ENCODE results near the gene DUS4L.
"Not testable (repeated sequence)": the region's sequence is repeated elsewhere in the genome, so short reads cannot be mapped to it uniquely, and the experiment has no call there.

The DUS4L gene, protein sequence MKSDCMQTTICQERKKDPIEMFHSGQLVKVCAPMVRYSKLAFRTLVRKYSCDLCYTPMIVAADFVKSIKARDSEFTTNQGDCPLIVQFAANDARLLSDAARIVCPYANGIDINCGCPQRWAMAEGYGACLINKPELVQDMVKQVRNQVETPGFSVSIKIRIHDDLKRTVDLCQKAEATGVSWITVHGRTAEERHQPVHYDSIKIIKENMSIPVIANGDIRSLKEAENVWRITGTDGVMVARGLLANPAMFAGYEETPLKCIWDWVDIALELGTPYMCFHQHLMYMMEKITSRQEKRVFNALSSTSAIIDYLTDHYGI

DNA sequence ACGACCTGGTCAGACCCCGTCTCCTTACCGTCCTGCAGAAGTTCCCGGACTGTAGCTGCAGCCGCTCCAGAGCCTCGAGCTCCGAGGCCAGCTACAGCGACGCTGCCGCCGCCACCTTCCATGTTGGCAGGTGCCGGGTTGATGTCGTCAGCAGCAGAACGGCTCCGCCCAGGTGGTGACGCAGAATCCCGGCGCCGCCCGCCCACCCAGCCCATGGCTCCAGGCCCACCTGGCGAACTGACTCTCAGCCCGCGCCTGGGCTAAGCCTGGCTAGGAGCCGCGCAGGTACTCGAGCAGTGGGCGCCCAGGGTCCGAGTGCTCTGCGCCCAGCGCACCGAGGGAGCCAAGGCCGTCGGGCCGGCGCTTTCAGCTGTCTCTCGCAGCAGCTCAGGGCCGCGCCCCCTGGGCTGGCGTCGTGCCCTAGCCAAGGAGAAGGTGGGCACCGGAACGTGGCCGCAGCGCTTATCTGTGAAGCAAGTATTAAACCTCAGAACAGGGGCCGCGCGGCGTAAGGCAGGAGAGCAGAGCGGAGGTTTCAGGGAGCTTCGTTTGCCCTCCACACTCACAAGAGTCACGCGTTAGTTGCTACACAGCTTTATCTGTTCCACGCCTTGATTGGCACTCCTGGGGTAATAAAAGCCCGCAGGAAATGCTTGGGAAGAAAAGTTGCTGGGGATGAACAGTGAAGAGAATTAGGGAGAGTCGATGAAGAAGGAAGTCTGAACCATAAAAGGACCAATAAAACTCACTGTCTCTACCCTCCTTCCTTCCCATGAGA is at the start of gene DUS4L, which contains the start of gene COG5:
DUS4L (plus strand) TSS at position 197 of the 778 bp plus-strand sequence. CDS start 3,100 bp downstream, outside the sequence.
COG5 (minus strand) TSS at position 146 of the 778 bp plus-strand sequence; CDS start at position 122, 24 bp downstream.
- DNase-seq = peak; percentile 64 to 81

GRCh38 chr7:107526672-107527071 is 37.1 kb upstream of the DUS4L start:
- DNase-seq = no peak

- no peak for DNase-seq
These were observed 36.6 kb upstream of the DUS4L start for GRCh38 chr7:107527196-107527595.

DNA sequence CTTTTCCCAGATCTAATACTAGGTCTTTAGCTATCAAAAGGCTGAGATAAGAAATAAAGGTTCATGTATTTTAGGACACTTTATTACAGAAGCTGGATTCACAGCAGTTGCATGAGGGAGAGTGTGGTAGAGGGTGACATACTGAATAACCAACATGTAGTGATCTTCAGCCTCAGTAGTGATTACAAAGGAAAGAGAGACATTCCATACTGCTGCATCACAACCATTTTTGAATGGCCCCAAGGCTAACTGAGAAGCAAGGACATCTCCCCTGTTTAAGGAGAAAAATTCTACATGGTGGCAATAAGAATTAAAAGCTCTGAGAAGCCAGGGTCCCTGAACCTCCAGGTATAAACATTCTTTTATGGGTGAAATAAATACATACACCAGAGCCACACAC is 35.3 kb upstream of the DUS4L start:
- no peak for DNase-seq

DNA sequence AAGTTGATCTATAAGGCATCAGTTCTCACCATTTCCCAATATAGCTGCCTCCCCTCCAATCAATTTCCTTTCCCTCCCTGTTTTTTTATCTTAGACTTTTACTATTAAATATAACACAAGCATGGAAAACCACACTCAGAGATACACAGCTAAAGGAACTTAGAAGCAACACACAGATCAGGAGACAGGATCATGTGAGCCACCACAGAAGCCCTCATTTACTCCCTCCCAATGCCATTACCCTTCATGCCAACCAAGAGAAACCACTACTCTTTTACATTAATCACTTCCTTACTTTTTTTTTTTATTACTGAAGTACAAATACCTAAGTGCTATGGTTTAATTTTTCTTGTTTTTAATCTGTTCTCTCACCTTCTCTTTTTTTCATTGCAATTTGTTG is 33.0 kb upstream of the DUS4L start:
- DNase-seq = no peak

DNA sequence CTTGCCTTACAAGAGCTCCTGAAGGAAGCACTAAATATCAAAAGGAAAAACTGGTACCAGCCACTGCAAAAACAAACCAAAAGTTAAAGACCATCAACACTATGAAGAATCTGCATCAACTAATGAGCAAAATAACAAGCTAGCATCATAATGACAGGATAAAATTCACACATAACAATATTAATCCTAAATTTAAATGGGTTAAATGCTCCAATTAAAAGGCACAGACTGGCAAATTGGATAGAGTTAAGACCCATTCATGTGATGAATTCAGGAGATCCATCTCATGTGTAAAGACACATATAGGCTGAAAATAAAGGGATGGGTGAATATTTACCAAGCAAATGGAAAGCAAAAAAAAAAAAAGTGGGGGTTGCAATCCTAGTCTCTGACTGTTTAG is 29.6 kb upstream of the DUS4L start:
- no peak for DNase-seq

DNA sequence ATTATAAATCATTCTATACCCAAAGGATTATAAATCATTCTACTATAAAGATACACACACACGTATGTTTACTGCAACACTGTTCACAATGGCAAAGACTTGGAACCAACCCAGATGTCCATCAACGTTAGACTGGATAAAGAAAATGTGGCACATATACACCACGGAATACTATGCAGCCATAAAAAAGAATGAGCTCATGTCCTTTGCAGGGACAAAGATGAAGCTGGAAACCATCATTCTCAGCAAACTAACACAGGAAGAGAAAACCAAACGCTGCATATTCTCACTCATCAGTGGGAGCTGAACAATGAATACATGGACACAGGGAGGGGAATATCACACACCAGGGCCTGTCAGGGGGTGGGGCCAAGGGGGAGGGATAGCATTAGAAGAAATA is 26.5 kb upstream of the DUS4L start:
- DNase-seq = not testable (repeated sequence)

GRCh38 chr7:107538001-107538400 is 25.8 kb upstream of the DUS4L start:
- DNase-seq = peak in 1 of 2 experiments; percentile 49

DNA sequence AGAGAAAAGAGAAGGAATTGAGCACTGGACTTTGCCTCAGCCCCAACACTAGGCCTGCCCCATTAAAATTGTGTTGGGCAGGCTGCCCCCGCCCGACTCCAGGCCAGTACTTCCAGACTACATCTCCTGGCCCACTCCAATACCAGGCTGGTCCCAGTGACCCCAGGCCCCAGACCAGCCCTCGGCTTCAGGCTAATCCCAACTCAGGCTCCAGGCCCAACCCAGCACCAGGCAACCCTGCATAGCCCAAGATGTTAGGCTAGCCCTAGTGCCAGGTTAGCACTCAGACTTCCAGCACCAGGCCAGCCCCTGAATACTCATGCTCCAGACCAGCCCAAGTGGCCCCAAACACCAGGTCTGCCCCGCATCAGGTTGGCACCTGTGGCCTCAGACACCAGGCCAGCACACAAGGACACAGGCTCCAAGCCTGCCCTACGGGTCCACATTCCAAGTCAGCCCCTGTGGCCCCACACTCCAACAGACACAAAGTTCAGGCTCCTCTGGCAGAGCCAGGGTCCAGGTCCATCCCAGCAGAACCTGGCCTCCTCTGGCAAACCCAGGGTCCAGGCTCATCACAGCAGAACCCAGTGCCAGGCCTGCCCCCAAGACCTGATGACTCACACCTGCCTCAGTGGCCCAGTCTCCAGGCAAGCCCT is 20.3 kb upstream of the DUS4L start:
- DNase-seq = no peak

DNA sequence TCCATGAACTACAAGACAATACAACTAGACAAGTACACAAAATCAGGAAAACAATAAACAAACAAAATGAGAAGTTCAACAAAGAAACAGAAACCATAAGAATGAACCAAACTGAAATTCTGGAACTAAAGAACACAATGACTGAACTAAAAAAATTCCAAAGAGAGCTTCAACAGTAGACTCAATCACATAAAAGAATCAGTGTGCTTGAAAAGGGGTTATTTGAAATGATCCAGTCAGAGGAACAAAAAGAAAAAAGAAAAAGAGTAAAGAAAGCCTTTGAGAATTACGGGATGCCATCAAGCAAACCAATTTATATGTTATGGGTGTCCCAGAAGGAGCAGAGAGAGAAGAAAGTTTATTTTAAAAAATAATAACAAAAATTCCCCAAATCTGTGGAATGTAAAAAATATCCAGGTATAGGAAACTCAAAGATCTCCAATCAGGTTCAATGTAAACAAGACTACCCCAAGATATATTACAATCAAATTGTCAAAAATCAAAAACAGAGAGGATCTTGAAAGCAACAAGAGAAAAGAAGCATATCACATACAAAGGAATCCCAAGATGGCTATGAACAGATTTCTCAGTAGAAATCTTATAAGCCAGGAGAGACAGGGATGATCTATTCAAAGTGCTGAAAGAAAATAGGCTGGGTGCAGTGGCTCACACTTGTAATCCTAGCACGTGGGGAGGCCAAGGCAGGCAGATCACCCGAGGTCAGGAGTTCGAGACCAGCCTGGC is 18.8 kb upstream of the DUS4L start:
- no peak for DNase-seq

DNA sequence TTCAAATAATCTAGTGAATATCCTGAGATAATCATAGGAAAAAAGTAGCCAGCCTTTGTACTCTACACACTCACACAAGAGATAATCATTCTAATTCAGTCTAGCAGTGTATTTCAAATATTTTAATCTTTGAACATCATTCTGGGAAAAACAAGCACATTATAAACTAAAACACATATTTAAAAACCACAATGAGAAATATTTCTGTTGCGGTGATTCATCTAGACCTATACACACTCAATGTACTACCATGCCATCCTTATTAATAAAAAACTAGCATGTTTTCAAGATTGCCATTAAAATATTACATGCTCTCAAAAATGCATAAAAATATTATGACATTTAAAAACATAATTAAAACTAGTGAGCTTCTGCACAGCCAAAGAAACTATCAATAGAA is 11.8 kb upstream of the DUS4L start:
- DNase-seq = no peak

DNA sequence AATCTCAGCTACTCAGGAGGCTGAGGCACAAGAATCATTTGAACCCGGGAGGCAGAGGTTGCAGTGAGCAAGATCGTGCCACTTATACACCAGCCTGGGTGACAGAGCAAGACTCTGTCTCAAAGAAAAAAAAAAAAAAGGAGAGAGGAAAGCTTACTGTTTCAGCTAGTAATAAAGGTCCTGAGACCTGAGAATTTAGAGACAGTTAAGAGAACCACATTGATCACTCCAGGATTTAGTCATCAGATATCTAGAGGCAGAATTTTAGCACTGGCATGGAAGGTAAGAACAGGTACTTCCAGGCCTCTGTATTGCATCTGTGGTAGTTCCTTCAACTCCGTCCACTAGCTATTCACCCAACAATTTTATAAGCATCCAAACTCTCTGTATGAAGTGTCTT is 7.9 kb upstream of the DUS4L start:
- DNase-seq = no peak

DNA sequence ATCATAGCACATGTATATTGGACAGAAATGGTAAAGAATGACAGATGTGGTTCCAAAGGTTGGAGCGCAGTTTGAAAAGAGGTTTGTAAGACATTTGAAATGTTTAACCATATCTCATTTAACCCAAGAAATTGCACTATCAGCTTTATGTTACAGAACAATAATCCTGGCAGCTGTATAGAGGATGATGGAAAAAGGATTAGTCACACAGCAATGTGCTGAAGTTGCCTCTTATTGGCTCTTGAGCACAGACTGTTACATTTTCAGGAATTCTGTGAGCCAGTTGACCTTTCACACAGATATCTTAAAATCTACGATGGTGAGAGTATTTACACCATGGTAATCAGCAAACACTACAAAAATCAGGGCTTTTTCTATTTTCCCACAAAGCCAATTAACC is 3.9 kb upstream of the DUS4L start:
- DNase-seq = no peak

DNA sequence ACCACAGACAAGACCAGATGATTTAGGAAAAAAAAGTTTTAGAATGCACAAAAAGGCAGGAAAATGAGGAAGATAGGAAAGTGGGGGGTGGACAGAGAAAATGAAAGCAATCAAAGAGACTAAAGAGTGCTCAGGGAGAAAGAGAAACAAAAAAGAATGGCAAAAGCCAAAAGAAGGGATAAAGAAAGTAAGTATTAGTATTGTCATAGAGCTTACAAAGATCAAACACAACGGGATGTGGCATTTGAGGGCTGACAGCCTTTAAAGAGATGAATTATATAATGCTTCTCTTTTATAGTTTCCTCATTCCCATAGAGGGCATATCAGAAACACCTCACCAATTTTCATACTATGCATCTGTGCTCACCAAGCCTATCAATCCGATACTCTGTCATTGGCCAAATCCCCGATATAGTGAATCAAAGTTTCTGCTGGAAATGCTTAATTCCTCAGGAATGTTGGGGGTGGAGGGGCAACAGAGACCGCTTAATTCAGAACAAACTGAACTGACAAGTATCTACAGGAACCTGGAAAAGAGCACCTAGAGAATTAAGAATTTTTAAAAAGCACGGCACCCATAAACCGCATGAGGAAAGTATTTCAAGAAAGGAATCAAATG is 2.8 kb upstream of the DUS4L start:
- DNase-seq = no peak

DNA sequence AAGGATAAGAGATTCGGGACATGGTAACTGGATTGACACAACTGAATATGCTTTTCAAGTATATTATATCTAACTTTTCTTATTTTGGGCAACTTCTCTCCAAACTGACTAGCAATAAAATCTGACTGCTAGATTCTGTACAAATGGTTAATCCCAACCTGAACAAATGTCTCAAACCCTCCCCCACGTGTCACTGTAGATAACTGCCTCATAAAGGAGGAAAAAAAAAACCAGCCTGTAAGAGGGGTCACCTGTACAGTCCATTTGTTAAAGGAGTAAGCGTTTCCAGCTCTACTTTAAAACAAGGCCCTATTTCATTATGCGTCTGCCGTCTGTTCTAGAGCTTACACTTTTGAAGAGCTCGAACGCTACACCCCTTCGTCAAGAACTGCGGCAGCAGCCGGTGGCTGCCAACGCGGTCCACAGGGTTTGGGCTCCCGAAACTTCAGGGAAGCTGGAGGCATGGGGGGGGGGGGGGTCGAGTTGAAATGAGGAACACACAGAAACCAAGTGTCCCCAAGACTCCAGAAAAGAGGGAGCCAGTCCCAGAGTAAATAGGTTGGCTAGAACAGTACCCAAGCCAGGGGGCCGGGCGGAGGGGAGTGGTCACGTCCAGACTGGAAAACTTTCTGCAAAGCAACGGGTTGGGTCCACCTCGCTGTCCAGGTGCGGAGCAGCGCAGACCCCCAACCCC is 543 bp upstream of the DUS4L start:
- no peak for DNase-seq

DNA sequence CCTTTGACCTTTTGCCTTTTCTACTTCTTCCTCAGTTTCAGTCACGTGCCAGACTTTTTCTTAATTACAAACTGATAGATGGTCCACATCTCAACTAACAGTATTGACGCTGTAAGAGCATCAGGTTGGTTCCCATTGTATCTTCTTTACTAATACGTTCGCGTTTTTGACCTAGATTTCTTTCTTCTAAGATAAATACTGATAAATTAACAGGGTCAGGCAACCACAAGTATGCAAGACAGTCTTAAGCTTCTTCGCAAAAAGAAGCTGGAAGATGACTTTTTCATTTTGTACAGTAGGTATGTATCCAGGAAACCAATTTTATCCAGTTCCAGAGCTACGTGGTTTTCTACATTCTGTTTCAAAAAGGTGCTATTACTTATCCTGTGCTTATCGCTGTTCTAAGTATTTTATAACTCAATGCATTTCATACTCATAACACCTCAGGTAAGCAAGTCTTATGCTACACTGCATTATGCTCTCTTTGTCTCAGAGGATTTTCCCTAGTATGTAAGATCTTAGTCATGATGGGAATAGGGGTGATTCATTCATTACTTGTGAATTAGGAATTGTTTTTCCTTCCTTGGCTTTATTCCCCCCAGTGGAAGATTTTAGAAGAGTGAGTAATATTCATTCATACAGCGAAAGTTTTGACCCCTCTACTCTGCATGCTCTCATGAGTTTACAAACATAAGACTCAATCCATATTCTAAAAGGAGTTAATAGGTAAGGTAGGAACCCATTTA is 955 bp downstream of the DUS4L start:
- DNase-seq = no peak

GRCh38 chr7:107570298-107570697 is 6.5 kb downstream of the DUS4L start:
- no peak for DNase-seq

DNA sequence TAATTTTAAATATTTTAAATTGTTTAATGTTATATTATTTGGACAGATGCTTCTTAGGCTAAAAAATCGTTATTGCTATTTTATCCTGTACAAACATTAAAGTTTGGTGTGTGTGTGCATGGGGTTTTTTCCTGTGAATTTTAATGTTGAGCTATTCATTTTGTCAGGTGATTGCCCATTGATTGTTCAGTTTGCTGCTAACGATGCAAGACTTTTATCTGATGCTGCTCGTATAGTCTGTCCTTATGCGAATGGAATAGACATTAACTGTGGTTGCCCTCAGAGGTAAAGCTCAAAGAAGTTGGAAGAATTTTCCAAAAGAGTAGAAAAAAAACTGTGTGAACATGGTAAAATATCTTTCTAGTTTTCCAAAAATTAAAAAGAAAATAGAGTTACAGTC is 9.8 kb downstream of the DUS4L start:
- DNase-seq = no peak

DNA sequence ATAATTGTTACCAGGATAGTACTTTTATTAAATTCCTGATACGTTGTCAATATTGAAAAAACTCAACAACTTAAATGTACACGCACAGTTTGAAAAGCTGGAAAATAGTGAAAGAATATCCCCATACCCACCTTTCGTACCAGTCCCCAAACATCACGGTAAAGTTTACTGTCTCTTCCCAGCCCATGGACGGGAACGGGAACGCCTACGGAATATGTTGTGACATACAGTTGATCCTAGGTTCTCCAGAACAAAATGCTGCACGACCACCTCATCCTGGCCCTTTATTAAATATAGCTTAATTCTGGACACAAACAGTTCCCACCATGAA is 15.7 kb downstream of the DUS4L start:
- DNase-seq = no peak

- DNase-seq = peak; percentile 54 to 59
These were observed 16.3 kb downstream of the DUS4L start, which contains the start of gene BCAP29 for GRCh38 chr7:107579885-107580715. BCAP29 (plus strand) TSS chr7:107580246; CDS start chr7:107580773, 527 bp downstream.
